ENCODE measurements around the gene TTC38.
A peak's percentile ranks its signal among the peaks of the same experiment; 100 is the strongest.
"Not testable (repeated sequence)": the region's sequence is repeated elsewhere in the genome, so short reads cannot be mapped to it uniquely, and the experiment has no call there.

Gene TTC38

DNA sequence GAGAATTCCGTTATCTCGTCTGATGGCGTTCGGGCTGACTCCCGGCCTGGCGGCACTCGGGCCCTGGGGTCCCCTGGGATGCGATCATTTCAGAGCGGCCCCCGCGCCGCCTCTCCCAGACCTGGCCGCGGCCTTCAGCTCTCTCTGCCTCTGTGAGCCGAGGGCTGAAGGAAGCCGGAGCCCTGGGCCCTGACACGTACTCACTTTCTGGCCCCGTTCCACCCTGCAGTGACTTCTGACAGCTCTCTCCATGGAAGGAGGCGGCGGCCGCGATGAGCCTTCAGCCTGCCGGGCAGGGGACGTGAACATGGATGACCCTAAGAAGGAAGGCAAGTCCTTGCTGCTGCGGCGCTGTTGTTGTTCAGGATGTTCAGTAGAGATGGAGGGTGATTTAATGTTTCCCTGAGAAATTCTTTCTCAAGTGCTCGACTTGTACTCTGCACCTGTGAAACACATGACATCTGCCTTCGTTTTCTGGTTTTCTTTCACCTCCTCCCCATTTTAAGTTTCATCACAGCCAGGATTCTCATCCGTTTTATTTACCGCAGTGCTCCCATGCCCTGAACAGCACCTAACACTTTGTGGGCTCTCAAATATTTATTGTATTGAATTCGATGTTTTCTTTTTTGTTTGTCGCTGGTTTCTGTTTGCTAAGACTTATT lies 29.5 kb downstream of the TTC38 start:
- DNase-seq = peak; percentile 6

DNA sequence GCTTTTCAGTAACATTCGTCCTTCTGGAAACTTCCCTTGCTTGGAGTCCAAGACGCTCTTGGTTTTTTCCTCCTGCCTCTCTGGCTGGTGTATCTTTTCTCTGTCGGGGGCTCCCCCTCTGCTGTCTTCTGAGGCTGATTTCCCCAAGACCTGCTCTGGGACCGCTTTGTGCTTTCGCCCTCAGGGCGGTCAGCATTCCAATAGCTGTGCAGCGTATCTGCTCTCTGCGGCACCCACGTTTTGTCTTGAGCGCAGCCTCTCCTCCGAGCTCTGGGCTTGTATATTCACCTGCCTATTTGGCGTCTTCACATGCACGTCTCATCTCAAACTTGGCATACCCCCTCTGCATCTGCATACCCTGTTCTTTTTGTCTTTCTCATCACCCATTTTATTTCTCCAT lies 31.3 kb downstream of the TTC38 start:
- no peak for DNase-seq

DNA sequence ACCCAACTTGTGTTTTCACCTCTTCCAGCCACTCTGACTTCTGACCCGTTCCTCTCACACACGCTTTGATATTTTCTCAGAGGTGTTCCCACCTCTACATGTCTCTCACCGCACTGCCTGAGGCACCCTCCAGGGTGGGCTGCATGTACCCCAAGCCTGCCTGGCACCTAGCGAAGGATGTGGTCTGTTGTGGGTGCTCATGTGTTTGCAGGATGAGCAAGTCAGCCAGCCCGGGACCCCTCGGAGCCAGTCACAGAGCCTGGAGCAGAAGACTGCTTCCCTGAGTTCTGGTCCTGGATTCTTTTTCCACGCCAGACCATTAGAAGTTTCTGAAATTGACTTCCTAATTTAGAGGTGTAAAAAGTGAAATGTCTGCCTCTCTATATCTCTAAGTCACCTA lies 32.7 kb downstream of the TTC38 start:
- no peak for DNase-seq

DNA sequence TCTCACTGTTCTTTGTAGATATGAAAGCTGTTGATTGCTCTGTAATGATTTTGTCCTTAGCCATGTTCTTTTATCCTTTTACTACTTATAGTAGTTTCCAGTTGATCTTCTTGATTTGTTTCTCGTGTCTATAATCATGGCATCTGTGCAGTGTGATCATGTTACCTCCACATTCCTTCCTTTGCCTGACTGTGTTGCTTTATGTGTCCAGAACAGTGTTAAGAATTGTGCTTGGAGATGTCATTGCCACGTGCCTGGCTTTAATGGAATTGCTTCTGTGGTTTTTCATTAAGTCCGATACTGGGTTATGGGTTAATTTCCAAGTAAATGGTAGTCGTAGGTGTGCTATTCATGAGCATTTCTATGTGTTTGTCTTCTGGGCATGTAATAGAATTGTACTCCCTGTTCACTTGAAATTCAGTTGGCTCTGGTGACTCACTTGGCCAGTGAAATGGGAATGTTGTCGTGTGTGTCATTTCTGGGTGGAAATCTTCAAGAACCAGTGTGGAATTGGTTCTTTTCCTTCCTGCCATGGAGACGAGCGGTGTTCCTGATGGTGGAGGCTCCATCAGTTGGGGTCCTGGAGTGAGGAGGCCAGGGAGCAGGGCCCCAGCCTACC lies 35.6 kb downstream of the TTC38 start:
- DNase-seq = no peak

DNA sequence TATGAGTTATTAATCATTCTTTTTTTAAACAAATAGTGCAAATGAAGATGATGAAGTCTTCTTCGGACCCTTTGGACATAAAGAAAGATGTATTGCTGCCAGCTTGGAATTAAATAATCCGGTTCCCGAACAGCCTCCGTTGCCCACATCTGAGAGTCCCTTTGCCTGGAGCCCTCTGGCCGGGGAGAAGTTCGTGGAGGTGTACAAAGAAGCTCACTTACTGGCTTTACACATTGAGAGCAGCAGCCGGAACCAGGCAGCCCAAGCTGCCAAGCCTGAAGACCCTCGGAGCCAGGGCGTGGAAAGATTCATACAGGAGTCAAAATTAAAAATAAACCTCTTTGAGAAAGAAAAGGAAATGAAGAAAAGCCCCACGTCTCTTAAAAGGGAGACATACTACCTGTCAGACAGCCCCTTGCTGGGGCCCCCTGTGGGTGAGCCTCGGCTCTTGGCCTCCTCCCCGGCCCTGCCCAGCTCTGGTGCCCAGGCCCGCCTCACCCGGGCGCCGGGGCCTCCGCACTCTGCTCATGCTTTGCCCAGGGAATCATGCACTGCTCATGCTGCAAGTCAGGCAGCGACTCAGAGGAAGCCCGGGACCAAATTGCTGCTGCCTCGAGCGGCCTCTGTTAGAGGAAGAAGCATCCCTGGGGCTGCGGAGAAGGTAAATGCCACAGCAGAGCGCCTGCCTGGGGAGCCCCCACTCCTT lies 40.6 kb downstream of the TTC38 start:
- DNase-seq = no peak

DNA sequence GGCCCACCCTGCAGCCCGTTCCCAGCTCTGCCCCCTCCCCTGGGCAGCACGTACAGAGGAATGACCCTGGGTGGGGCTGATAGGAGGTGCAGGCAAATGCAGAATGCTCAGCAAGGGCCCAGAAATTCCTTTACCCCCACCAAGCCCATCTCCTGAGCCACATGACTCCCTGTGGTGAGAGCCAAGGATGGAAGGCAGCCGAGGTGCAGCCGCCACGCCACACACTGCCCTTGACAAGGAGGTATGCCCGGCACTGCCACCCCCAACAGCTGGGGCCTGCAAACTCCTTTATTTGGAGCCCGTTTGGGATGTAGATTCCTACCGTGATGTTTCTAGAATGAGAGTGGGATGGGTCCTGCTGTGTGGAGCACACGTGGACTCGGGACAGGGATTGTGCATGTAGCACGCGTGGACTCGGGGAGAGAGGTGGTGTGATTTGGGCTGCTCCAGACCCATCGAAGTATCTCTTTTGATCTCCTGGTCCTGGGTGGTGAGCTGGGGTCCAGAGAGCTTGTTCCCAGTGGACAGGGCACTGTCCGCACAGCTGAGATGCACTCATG lies 41.8 kb downstream of the TTC38 start:
- DNase-seq = no peak

DNA sequence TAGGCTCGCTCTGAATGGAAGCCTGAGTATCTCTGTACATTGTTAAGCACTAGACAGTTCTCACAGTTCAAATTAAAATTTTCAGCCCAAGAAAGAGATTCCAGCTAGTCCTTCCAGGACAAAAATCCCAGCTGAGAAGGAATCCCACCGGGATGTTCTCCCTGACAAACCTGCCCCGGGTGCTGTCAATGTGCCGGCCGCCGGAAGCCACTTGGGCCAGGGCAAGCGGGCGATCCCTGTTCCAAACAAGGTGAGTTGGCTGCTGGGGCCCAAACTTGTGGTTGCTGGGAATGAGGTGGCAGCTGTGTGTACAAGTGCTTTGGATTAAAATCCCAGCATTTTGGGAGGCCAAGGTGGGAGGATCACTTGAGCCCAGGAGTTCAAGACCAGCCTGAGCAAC lies 44.2 kb downstream of the TTC38 start:
- DNase-seq = no peak

DNA sequence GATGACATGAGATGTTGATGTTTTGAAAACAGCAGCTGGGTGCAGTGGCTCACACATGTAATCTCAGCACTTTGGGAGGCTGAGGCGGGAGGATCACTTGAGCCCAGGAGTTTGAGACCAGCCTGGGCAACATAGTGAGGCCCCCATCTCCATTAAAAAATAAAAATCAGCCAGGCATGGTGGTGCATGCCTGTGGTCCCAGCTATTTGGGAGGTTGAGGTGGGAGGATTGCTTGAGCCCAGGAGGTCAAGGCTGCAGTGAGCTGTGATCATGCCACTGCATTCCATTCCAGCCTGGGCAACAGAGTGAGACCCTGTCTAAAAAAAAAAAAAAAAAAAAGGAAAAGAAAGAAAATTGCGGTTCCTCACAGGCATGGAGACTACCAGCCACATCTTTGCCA lies 45.0 kb downstream of the TTC38 start:
- not testable (repeated sequence) for DNase-seq

DNA sequence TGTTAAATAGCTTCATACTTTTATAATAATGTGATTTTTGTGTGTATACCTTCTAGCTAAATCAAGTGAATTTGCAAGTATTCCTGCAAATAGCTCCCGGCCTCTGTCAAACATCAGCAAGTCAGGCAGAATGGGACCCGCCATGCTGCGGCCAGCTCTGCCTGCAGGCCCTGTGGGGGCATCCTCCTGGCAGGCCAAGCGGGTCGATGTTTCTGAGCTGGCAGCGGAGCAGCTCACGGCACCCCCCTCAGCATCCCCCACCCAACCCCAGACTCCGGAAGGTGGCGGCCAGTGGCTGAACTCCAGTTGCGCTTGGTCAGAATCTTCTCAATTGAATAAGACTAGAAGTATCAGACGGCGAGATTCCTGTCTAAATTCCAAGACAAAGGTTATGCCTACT lies 48.2 kb downstream of the TTC38 start:
- DNase-seq = no peak

DNA sequence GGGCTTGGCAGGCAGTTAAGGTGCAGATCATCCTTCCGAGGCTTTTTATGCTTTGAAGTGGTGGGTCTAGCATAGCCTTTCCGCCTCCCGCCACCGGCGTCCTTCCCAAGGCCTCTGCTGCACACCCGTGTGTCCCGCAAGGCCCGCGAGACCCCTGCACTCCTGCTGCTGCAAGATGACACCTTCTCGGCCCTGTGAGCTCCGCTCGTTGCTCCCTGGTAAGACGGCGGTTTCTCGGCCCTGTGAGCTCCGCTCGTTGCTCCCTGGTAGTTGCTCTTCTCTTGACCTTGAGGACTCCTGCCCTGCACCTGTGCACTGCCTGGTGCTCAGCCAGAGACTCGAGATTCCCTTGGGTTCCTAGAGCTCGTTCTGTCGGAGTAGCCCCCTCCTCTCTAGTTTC lies 49.8 kb downstream of the TTC38 start:
- DNase-seq = no peak

DNA sequence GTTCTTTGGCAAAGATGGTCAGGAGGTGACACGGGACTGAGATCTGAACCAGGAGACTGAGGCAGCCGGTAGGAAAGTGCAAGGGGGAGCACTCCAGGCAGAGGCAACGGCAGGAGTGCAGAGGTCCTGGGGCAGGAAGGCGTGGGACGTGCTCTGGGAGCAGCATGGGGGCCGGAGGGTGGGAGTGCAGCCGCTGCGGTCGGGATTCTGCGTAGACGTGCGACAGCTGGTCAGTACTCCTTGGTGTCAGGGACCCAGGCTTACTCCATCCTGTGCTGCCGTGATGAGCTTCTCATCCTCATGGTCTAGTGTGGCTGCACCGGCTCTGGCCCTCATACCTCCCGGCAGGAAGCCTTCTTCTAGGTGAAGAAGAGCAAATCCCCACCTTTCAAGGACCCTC lies 50.8 kb downstream of the TTC38 start:
- DNase-seq = no peak

DNA sequence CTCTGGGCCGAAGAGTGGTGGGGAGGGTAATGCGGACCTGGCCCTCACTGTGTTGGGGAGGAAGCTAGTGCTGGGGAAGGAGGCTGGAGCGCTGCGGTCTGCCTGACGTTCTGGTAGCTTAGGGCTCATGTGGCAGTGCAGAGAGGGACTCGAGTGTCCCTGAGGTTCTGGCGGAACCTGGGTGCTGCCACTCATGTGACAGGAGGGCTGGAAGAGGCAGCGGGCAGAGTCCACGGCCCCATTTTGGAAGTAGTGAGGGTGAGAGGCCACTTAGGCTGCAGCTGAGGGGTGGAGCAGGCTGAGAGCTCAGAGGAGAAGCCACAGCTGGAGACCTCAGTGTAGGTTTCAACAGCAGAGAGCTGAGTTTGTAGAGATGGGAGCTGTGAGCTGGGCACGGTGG lies 51.5 kb downstream of the TTC38 start:
- DNase-seq = no peak

DNA sequence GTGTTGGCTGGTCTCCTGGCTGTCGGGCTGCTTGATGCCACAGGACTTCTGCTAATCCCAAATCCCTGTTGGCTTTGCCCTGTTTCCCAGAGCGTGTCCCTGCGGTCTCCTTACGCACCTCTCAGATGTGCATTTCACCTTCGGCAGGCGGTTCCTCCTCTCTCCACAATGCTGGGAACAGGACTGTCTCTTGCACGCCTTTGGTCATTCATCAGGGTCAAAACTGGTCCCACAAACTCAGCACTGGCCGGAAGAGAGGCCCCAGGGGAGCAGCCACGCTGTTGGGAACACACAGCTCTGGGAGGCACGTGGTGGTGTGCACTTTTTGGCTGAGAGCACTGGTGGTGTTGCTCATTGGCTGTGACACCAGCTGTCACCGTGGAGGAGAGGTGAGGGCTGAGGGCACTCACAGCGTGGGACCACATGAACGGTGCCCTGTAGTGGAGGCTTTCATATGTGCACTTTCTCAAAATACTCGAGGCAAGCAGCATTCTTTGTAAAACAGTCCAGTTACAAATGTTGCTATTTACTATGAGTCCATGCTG lies 52.4 kb downstream of the TTC38 start:
- DNase-seq = no peak

DNA sequence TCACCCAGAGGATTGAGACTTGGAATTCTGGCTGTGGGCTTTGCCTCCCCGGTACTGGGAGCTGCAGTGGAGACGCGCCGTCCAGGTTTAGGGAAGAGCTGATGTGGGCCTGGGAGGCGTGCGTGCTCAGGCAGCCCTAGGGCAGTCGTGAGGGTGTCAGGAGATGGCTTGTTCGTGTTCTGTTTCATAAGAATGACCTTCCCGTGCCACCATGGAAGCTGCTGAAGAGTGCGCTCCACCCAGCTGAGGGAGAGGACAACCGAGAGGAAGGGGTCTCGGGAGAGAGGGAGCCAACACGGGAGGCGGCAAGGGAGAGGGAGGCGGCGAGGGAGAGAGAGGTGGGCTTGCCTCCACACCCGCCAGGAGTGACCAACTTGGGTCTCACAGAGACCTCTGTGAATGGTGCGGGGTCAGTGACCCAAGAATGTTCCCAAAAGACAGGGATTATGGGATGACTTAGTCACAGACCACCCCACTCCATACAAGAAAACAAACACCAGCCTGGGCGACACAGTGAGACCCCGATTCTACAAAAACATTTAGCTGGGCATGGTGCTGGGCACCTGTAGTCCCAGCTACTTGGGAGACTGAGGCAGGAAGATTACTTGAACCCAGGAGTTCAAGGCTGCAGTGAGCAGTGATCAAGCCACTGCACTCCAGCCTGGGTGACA lies 53.0 kb downstream of the TTC38 start:
- DNase-seq = no peak

DNA sequence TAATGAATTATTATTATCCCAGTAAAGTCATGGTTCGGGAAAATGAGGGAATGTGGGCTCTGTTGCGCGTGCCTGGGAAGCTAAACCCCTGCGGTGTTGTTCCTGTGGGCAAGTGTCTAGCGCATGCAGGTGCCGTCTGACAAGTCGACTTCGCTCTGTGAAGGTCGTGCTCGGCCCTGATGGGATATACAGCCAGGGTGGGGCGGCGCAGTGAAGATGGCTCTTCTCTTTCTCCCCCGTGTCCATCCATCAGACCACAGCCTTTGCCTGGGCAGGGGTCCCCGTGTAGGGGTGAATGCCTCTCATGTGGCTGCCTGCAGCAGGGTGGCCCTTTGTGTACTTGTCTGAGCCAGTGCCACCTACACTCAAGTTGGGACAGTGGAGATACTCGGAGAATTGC lies 54.9 kb downstream of the TTC38 start:
- DNase-seq = no peak

DNA sequence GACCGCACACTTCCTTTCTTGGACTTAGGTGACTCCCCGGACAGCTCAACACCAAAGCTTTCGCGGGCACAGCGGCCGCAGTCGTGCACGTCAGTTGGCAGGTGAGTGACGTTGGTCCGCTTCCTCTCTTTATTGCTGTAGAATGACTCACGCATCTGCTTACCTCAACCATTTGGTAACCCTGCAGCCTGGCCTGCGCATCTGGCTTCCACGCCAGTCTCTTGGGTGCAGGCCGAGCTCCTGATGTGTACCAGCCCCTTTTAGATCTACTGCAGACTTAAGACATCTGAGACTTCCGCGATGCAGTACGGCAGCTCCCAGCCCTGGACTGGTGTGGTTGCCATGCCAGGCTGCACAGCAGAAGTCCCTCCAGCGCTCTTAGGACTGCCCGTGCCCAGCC lies 55.4 kb downstream of the TTC38 start:
- no peak for DNase-seq

DNA sequence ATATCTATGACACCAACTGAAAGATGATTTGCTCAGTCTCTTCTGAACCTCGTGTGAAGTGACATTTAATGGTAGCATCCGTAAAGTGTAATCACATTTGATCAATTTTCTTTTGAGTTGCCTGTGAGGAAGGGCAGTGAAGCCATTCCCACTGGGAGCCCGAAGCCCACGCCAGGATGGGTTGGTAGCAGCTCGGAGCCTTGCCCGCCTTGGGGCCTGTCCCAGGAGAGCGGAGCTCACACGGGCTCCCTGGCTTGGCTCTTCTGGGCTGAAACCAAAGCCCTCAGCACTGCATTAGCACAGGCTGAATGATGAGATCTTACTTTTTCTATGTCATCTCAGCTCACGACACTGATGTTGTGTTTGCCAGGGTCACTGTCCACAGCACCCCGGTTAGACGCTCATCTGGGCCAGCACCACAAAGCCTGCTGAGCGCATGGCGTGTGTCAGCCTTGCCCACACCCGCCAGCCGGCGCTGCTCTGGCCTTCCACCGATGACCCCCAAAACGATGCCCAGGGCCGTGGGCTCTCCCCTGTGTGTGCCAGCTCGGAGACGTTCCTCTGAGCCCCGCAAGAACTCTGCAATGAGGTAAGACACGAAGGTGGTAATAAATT lies 58.4 kb downstream of the TTC38 start:
- DNase-seq = no peak

DNA sequence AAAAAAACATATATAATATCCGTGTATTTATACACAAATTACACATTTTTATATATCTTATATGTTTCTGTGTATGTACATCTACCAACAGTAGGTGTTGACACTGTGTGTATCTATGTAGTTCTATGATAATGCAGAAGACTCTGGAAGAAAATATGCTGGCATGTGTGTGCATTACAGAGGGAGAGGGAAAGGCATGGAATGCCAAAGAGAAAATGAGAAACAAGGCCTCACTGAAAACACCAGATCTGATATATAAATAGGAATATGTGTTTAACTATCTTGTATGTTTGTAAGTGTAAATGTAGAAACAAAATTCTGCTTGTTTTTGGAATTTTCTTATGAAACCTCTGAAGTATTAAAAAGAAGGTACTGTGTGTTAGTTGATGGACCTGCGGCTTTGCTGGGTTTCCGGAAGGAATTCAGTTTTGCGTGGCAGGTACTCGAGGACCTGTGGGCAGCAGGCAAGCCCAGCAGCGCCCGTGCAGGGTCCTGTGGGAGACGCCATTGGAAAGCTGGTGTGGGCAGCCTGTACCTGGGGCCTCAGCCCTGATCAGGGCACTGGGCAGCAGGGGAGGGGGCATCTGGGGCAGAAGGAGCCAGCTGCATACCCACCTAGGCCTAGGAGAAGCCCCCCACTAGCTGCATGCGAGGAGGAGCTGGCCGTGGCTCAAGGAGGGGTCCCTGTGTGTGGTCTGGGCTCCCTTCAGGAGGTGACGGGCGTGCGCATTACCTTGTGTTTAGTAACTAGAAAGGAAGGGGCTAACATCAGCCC lies 60.1 kb downstream of the TTC38 start:
- no peak for DNase-seq

DNA sequence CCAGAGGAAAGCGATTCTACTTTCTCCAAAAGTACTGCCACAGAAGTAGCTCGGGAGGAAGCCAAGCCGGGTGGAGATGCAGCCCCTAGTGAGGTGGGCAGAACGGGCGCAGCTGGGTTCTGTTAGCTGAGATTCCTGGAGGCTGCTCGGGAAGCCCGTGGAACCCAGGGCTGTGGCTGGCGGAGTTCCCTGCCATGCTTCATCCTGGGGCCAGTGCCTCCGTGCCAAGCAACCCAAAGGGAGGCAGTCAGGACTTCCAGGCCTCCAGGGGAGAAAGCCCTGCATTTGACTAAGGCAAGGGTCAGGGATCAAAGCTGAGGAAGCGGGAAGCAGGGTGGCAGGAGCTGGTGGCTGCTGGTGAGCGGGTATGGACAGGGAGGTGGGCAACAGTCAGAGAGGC lies 61.0 kb downstream of the TTC38 start:
- DNase-seq = no peak

DNA sequence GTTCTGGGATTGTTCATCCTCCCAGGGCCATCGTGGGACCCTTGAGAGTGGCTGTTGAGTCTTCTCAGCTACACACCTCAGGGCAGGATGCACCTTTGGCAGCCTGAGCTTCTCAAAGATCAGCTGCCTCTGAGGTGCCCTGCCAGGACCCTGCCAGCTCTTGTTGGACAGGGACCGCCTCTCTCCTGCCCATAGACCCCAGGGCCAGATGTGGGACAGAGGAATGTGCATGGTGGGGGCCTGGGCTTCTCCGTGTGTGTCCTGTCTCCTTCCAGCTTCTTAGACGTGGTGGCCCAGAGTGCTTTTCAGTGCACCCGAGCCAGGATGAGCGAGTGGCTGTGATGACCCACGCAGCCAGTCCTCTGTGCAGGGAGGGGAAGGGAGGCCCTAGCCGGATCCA lies 61.8 kb downstream of the TTC38 start:
- no peak for DNase-seq

DNA sequence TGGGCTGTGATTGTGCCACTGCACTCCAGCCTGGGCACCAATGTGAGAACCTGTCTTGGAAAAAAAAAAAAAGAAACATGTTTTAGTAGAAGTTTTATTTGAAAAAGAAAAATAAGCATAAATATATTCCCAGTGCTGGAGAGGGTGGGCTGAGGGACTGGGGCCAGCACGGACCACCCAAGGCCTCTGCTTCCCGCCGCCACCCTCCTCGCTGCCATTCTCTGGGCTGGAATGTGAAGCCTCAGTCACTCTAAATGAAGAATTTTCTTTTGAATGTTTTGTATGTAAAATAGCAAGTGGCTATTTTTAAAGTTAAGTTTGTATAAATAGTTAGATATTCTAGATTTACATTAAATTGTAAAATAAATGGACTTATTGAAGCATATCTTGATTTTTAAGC lies 62.6 kb downstream of the TTC38 start:
- DNase-seq = no peak

DNA sequence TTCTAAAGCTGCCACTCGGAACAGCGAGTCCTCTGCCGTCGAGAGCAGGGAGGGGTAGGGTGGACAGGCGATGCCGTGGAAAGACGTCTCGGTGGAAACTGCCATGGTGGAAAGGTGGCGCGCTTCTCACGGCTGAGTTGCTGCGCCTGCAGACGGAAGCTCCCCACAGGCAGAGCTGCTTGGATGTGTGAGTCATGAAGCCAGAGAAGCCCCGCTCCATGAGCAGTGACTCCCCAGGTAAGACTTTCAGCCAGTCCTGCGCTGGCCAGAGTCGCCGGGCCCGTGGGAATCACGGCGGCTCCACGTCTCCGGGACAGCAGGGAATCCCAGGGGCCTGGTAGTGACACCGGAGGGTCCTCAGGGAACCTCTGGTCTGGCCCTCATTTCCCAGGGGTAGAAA lies 63.7 kb downstream of the TTC38 start:
- DNase-seq = no peak

Data from activated CD4-positive, alpha-beta T cell treated with anti-CD3 and anti-CD28 coated beads, Interleukin-2, amount 50 U/mL, for 1 hour (primary cell).